ENCODE results near the gene TMEM38A. TPM values are rescaled to one million over a fixed set of nuclear protein-coding genes. Genes with fewer than 3 reads are reported as not detected.

TMEM38A gene
- total and polyA plus RNA-seq, 4 donors = 3.1 to 6.2 (median 3.9) TPM

DNA sequence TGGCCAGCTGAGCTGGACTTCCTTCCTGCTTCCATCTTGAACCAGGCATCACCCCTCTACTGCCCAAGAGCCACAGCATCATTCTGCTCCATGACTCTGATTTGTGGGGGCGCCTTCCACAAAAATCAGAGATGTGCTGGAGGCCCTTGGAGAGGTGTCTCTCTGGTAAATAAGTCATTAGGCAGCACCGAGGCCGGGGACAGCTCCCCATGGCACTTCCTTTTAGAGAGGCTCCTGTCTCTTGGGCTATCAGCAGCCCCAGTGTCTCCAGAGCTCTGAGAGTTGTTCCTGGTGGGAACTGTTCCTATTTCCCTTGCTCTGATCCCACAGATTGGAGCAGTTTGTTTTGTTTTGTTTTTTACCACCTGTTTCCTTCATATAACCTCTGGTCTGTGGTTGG is 78.6 kb downstream of the TMEM38A start:
- WGBS = 44% methylated on average over 3 of the region's 3 CpGs
- TF ChIP-seq RAD21 (IDR thresholded peaks at IDR 0.05) (no peak), SP1 (IDR thresholded peaks at IDR 0.05) (no peak), YY1 (IDR thresholded peaks at IDR 0.05) (no peak), NR2F2 (IDR thresholded peaks at IDR 0.05) (no peak)
- TF ChIP-seq, protein P1, sequence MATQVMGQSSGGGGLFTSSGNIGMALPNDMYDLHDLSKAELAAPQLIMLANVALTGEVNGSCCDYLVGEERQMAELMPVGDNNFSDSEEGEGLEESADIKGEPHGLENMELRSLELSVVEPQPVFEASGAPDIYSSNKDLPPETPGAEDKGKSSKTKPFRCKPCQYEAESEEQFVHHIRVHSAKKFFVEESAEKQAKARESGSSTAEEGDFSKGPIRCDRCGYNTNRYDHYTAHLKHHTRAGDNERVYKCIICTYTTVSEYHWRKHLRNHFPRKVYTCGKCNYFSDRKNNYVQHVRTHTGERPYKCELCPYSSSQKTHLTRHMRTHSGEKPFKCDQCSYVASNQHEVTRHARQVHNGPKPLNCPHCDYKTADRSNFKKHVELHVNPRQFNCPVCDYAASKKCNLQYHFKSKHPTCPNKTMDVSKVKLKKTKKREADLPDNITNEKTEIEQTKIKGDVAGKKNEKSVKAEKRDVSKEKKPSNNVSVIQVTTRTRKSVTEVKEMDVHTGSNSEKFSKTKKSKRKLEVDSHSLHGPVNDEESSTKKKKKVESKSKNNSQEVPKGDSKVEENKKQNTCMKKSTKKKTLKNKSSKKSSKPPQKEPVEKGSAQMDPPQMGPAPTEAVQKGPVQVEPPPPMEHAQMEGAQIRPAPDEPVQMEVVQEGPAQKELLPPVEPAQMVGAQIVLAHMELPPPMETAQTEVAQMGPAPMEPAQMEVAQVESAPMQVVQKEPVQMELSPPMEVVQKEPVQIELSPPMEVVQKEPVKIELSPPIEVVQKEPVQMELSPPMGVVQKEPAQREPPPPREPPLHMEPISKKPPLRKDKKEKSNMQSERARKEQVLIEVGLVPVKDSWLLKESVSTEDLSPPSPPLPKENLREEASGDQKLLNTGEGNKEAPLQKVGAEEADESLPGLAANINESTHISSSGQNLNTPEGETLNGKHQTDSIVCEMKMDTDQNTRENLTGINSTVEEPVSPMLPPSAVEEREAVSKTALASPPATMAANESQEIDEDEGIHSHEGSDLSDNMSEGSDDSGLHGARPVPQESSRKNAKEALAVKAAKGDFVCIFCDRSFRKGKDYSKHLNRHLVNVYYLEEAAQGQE (IDR thresholded peaks at IDR 0.05) = peak; percentile 72

More for the DNA sequence above, 78.6 kb downstream of the TMEM38A start:
- Histone ChIP-seq H3K9me3 (ENCODE audit: control insufficient read depth in 4 of 4, low read length in 3 of 4) (no peaks in the 10 kb centered on the region), H3K4me3 (ENCODE audit: low read depth in 1 of 3, low read length in 3 of 3) (no peak overlapping the region), H3K9ac (ENCODE audit: low read depth in 1 of 2, low read length in 2 of 2) (no peak overlapping the region), H3K4me1 (ENCODE audit: control insufficient read depth in 4 of 4, insufficient read depth in 4 of 4, low read length in 3 of 4) (no peaks in the 10 kb centered on the region), H3K36me3 (ENCODE audit: control insufficient read depth in 4 of 4, insufficient read depth in 3 of 4, low read depth in 1 of 4, low read length in 3 of 4) (no peaks in the 10 kb centered on the region), H3K27ac (ENCODE audit: low read depth in 1 of 2, low read length in 2 of 2) (no peak overlapping the region), H3K27me3 (ENCODE audit: control insufficient read depth in 4 of 4, insufficient read depth in 4 of 4, low read length in 3 of 4) (no peaks in the 10 kb centered on the region)
- DNase-seq (ENCODE audit: low spot score) = no peak

Small RNA genes within 50 kb of the gene (small RNA-seq; reads per million reads assigned to genes)
- gene AC008737.2 = not detected

Other genes with a start within 250 kb of the TMEM38A start
- 10 to 100 TPM in 1 of 2 donors, 1 to 10 TPM in 1; 8.4 to 14.0 TPM for gene EPS15L1, start 189.2 kb upstream of the TMEM38A start, total RNA-seq
- 10 to 100 TPM in 1 of 2 donors, 1 to 10 TPM in 1; 5.3 to 10.2 TPM for gene EPS15L1, start 189.2 kb upstream of the TMEM38A start, polyA plus RNA-seq
- gene CALR3, start 165.0 kb upstream of the TMEM38A start, total RNA-seq = under 1 TPM in 1 of 2 donors, not detected in 1; 0.08 TPM
- gene CALR3, start 165.0 kb upstream of the TMEM38A start, polyA plus RNA-seq = under 1 TPM in 1 of 2 donors, not detected in 1; 0.05 TPM
- 1 to 10 TPM in 1 of 2 donors, under 1 TPM in 1; 0.89 to 3.0 TPM for gene C19orf44, start 164.7 kb upstream of the TMEM38A start, total RNA-seq
- 1 to 10 TPM in 1 of 2 donors, under 1 TPM in 1; 0.94 to 1.7 TPM for gene C19orf44, start 164.7 kb upstream of the TMEM38A start, polyA plus RNA-seq
- gene CHERP, start 118.7 kb upstream of the TMEM38A start, total RNA-seq = 1 to 10 TPM; 8.5 to 8.8 TPM
- gene CHERP, start 118.7 kb upstream of the TMEM38A start, polyA plus RNA-seq = 10 to 100 TPM in 1 of 2 donors, 1 to 10 TPM in 1; 9.2 to 14.0 TPM
- gene SLC35E1, start 88.7 kb upstream of the TMEM38A start, total RNA-seq = 10 to 100 TPM; 12.1 to 20.5 TPM
- gene SLC35E1, start 88.7 kb upstream of the TMEM38A start, polyA plus RNA-seq = 10 to 100 TPM; 11.2 to 12.1 TPM
- 1 to 10 TPM; 3.4 to 3.8 TPM for gene MED26, start 32.9 kb upstream of the TMEM38A start, total RNA-seq
- gene MED26, start 32.9 kb upstream of the TMEM38A start, polyA plus RNA-seq = 1 to 10 TPM; 1.5 to 3.0 TPM
- 10 to 100 TPM; 35.2 to 50.1 TPM for gene SMIM7, start 995 bp upstream of the TMEM38A start, total RNA-seq
- gene SMIM7, start 995 bp upstream of the TMEM38A start, polyA plus RNA-seq = 10 to 100 TPM; 43.6 to 81.8 TPM
- under 1 TPM in 1 of 2 donors, not detected in 1; under 0.01 TPM for gene NWD1, start 58.7 kb downstream of the TMEM38A start, total RNA-seq
- gene NWD1, start 58.7 kb downstream of the TMEM38A start, polyA plus RNA-seq = not detected
- 10 to 100 TPM; 10.7 to 17.1 TPM for gene SIN3B, start 168.3 kb downstream of the TMEM38A start, total RNA-seq
- gene SIN3B, start 168.3 kb downstream of the TMEM38A start, polyA plus RNA-seq = 1 to 10 TPM; 6.1 to 6.4 TPM
- 1 to 10 TPM in 1 of 2 donors, under 1 TPM in 1; 0.08 to 1.6 TPM for gene F2RL3, start 227.9 kb downstream of the TMEM38A start, total RNA-seq
- gene F2RL3, start 227.9 kb downstream of the TMEM38A start, polyA plus RNA-seq = under 1 TPM; 0.18 to 0.22 TPM

Data from liver (tissue), 10 donors.